HG03139 (cell line): ENCODE data around the gene MKNK1.

ENCODE experiments used
- ATAC-seq: cut with Tn5 transposase; IDR thresholded peaks from one replicate; pipeline ENCODE4 v1.9.1; 2021; ENCODE audit not compliant: unreplicated experiment

The MKNK1 gene

GRCh38 chr1:46568461-46568891 lies 35.6 kb downstream of the MKNK1 start:
- no peak for ATAC-seq

- no peak for ATAC-seq
Observed at GRCh38 chr1:46563341-46563740, 40.7 kb downstream of the MKNK1 start.

GRCh38 chr1:46562498-46562897 lies 41.6 kb downstream of the MKNK1 start:
- ATAC-seq, result no peak

GRCh38 chr1:46558966-46559365 lies 45.1 kb downstream of the MKNK1 start:
- ATAC-seq, result no peak

- no peak for ATAC-seq
Observed at GRCh38 chr1:46558141-46558963, 45.7 kb downstream of the MKNK1 start.

GRCh38 chr1:46557403-46557802 lies 46.7 kb downstream of the MKNK1 start:
- no peak for ATAC-seq

GRCh38 chr1:46556822-46557221 lies 47.2 kb downstream of the MKNK1 start:
- no peak for ATAC-seq

GRCh38 chr1:46555826-46556619 lies 48.0 kb downstream of the MKNK1 start:
- no peak for ATAC-seq

GRCh38 chr1:46554597-46555381 lies 49.3 kb downstream of the MKNK1 start:
- no peak for ATAC-seq

- ATAC-seq, result no peak
Observed at GRCh38 chr1:46554236-46554596, 49.9 kb downstream of the MKNK1 start.

GRCh38 chr1:46553506-46553905 lies 50.6 kb downstream of the MKNK1 start:
- no peak for ATAC-seq

- no peak for ATAC-seq
Observed at GRCh38 chr1:46552357-46553237, 51.5 kb downstream of the MKNK1 start.

GRCh38 chr1:46551597-46552095 lies 52.4 kb downstream of the MKNK1 start, which contains the start of gene KNCN:
Gene KNCN, minus strand, starts transcription at chr1:46551647. Its CDS starts 432 bp downstream, at chr1:46551215.
- no peak for ATAC-seq

GRCh38 chr1:46550751-46551231 lies 53.3 kb downstream of the MKNK1 start:
- ATAC-seq, result no peak

GRCh38 chr1:46549697-46550681 lies 54.1 kb downstream of the MKNK1 start:
- no peak for ATAC-seq

- ATAC-seq, result no peak
Observed at GRCh38 chr1:46547481-46548383, 56.3 kb downstream of the MKNK1 start.

- no peak for ATAC-seq
Observed at GRCh38 chr1:46546210-46546609, 57.9 kb downstream of the MKNK1 start.

- no peak for ATAC-seq
Observed at GRCh38 chr1:46545784-46546183, 58.3 kb downstream of the MKNK1 start.
